ENCODE results near the gene NINJ2. TPM values are rescaled to one million over a fixed set of nuclear protein-coding genes. Genes with fewer than 3 reads are reported as not detected.

NINJ2 gene
- total RNA-seq, 2 donors from 2014 or later, result 0.78 to 5.6 TPM

DNA sequence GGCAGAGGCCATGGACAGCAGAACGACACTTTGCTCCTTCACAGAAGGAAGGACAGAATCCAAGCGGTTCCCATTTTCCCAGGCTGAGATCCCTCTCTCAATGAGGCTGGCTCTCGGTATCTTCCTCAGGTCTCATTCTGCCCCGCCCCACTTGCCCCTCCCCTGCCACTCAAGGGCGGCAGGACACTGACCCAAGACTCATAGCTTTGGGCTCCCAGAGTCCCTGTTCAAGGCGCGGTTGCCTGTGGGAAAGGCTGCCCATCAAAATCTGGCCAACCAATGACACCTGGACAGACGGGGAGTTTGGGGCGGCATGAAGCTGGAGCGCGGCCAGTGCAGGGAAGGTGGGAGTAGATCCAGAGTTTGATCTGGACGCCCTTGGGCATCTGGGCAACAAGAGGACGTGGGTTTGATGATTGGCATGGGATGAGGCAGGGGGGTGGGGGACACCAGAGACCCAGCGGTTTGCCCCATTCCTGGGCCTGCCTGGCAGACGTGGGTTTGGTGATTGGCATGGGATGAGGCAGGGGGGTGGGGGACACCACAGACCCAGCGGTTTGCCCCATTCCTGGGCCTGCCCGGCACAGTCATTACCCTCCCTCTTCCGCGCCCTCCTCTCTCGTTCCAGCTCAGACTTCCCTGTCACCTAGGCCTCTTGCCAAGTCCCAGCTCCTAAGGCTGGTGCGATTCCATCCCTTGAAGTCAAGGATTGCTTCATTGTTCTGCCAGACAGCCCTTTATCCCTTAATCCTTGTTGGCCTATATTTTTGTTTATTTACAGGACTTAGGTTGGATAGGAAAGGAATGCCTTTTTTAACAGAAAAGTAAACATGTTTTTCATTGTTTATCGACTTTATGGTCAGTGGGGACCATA lies 92.1 kb downstream of the NINJ2 start:
- peak; percentile 19 for ATAC-seq
- 38 to 52% methylated on average over 20 to 22 of the region's 22 CpGs for WGBS, 2 donors
- intact Hi-C loops (cut with DNase I), result no loop called here

DNA sequence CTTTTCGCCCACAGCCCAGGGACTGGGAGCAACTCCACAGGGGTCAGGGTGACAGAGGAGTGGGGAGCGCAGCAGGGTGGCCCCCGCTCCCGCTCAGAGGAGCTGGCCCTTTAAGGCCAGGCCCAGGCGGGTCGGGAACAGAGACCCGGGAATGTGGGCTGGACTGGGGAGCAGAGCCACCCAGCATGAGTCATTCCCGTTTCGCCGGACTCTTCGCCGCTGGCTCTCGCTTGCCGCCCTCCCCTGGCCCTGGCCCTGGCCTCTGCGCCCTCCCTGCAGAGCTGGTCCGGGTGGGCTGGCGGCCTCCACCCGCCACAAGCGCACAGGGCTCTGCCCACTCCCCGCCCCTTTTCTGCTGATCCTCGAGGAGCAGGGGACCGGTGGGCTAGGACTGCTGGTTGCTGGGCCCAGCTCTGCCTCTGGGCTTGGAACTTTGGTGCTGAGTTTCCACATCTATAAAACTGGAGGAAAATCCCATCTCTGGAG lies 92.8 kb downstream of the NINJ2 start:
- peak; percentile 53 to 80 (median 59) for DNase-seq
- Histone ChIP-seq H3K27me3 (no peaks in the 10 kb centered on the region), H3K4me1 (peaks cover 27% of the 10 kb centered on the region), H3K4me3 (peak overlapping the region in 1 of 2 donors; percentile 43), H3K36me3 (replicated peaks in 1 of 2; ENCODE audit: insufficient read depth in 1 of 2, low read depth in 2 of 2) (no peaks in the 10 kb centered on the region), H3K27ac (peak overlapping the region; percentile 19 to 83 (median 58)), H3K9me3 (no peaks in the 10 kb centered on the region)
- intact Hi-C loops (cut with DNase I), result no loop called here
- peak; percentile 82 for ATAC-seq
- peak; percentile 19 to 40 (median 29) for TF ChIP-seq POLR2A (IDR thresholded peaks at IDR 0.05)
- TF ChIP-seq CTCF (IDR thresholded peaks at IDR 0.05), result no peak
- 30 to 36% methylated on average over 2 to 22 of the region's 22 CpGs for WGBS, 2 donors

More for the DNA sequence above, 92.1 kb downstream of the NINJ2 start:
- no peaks in the 10 kb centered on the region for H3K36me3 ChIP-seq (replicated peaks in 1 of 2; ENCODE audit: insufficient read depth in 1 of 2, low read depth in 2 of 2)
- peaks cover 32% of the 10 kb centered on the region for H3K4me1 ChIP-seq
- TF ChIP-seq POLR2A (IDR thresholded peaks at IDR 0.05), result no peak
- no peak for TF ChIP-seq CTCF (IDR thresholded peaks at IDR 0.05)
- no peaks in the 10 kb centered on the region for H3K27me3 ChIP-seq
- DNase-seq, result peak; percentile 50 to 73 (median 60)
- H3K27ac ChIP-seq, result peak overlapping the region; percentile 19 to 83 (median 58)
- H3K9me3 ChIP-seq, result no peaks in the 10 kb centered on the region
- H3K4me3 ChIP-seq, result no peak overlapping the region

- ATAC-seq (peak; percentile 83), DNase-seq (peak; percentile 80 to 88 (median 85))
- intact Hi-C loops (cut with DNase I), result loop anchor here (5.0 to 10.0 kb wide), 2 partner anchors 247 to 385 kb away; no protein-coding TSS in a partner anchor
- H3K4me1 ChIP-seq, result peaks cover 27% of the 10 kb centered on the region
- no peaks in the 10 kb centered on the region for H3K36me3 ChIP-seq (replicated peaks in 1 of 2; ENCODE audit: insufficient read depth in 1 of 2, low read depth in 2 of 2)
- peak overlapping the region in 1 of 2 donors; percentile 43 for H3K4me3 ChIP-seq
- H3K9me3 ChIP-seq, result no peaks in the 10 kb centered on the region
- TF ChIP-seq POLR2A (IDR thresholded peaks at IDR 0.05), result no peak
- peak; percentile 87 to 93 (median 92) for TF ChIP-seq CTCF (IDR thresholded peaks at IDR 0.05)
- WGBS, 2 donors, result 1 to 3% methylated on average over 6 to 40 of the region's 44 CpGs
- peak overlapping the region; percentile 19 to 83 (median 58) for H3K27ac ChIP-seq
- H3K27me3 ChIP-seq, result no peaks in the 10 kb centered on the region
Observed at GRCh38 chr12:569803-570434, 93.3 kb downstream of the NINJ2 start.

DNA sequence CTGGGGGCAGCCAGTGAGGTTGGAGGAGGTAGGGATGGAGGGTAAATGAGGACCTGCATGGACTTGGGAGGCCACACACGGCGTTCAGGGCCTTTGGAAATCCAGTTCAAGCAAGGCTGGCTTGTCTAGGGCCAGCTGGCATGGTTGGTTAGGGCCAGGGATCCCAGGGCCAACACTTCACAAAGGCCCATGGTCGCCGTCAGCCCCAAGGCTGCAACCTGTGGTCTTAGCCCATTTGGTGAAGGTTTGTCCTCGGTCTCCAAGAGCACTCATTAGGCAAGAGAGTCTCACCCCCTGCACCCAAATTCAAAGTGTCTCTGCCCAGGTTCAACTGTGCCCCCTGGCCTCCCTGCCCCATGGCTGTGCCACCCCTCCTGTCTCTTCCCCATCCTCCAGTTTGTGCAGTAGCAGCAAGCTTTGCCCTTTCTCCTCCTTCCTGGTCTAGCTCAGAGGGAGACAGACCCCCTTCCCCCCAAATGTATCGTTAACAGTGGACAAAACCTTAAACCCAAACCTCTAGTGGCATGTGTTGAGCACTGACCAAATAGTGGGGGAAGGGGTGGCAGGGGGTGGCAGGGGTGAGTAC lies 94.1 kb downstream of the NINJ2 start:
- peaks cover 27% of the 10 kb centered on the region for H3K4me1 ChIP-seq
- no peaks in the 10 kb centered on the region for H3K9me3 ChIP-seq
- no peaks in the 10 kb centered on the region for H3K36me3 ChIP-seq (replicated peaks in 1 of 2; ENCODE audit: insufficient read depth in 1 of 2, low read depth in 2 of 2)
- no peaks in the 10 kb centered on the region for H3K27me3 ChIP-seq
- 74 to 75% methylated on average over 6 of the region's 6 CpGs for WGBS, 2 donors
- ATAC-seq (no peak), DNase-seq (no peak)
- TF ChIP-seq CTCF (IDR thresholded peaks at IDR 0.05), result no peak
- TF ChIP-seq POLR2A (IDR thresholded peaks at IDR 0.05), result no peak
- H3K27ac ChIP-seq, result no peak overlapping the region
- no peak overlapping the region for H3K4me3 ChIP-seq
- intact Hi-C loops (cut with DNase I), result loop anchor here (5.0 to 10.0 kb wide), 2 partner anchors 248 to 386 kb away; no protein-coding TSS in a partner anchor

Data from body of pancreas (tissue), 4 donors.